ENCODE measurements around the gene SCN8A. TPM values are rescaled to one million over a fixed set of nuclear protein-coding genes. Genes with fewer than 3 reads are reported as not detected.
A peak's percentile ranks its signal among the peaks of the same experiment; 100 is the strongest.

The SCN8A gene
- total RNA-seq, 1 donor from 2014 or later = 2.0 TPM

DNA sequence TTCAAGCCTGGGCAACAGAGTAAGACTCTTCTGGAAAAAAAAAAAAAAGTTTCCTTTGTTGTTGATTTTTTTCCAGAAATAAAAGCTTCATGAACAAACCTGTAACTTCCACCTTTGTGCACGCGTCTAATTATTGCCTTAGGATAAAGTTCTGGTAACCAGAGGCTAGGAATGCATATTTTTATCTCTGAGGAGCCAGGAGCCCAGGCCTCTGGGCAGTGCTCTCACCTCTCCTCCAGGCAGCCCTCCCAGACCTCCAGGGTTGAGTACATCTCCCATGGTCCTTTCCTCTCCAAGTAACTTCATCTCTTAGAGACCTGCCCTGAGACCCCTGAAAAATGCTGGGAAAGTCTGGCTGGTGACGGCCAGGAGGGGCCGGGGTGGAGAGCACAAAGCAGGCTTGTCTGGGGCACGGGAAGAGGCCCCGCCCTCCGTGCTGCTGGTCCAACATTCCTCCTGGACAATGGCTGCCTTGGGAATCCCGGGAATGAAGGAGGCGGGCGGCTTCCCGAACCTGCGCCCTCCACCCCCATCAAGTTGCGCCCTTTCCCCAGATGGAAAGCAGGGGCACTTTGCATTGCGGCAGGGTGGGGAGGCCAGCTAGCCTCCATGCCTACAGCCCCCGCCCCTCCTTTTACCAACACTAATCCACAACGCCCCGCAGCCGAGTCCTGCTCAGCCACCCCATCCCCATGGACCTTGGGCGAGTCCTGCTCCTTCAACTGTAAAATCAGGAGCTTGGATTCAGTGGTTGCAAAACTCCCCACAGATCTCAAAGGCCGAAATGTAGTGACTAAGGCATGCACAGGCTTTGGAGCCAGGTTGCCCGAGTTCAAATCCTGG, 264.8 kb downstream of the SCN8A start:
- intact Hi-C loops (cut with DNase I) = no loop called here
- Histone ChIP-seq H3K4me3 (peak overlapping the region in 1 of 2 donors; percentile 52), H3K27ac (no peak overlapping the region), H3K36me3 (no peaks in the 10 kb centered on the region), H3K27me3 (no peaks in the 10 kb centered on the region), H3K9me3 (no peaks in the 10 kb centered on the region), H3K4me1 (no peaks in the 10 kb centered on the region)
- TF ChIP-seq, protein P1, sequence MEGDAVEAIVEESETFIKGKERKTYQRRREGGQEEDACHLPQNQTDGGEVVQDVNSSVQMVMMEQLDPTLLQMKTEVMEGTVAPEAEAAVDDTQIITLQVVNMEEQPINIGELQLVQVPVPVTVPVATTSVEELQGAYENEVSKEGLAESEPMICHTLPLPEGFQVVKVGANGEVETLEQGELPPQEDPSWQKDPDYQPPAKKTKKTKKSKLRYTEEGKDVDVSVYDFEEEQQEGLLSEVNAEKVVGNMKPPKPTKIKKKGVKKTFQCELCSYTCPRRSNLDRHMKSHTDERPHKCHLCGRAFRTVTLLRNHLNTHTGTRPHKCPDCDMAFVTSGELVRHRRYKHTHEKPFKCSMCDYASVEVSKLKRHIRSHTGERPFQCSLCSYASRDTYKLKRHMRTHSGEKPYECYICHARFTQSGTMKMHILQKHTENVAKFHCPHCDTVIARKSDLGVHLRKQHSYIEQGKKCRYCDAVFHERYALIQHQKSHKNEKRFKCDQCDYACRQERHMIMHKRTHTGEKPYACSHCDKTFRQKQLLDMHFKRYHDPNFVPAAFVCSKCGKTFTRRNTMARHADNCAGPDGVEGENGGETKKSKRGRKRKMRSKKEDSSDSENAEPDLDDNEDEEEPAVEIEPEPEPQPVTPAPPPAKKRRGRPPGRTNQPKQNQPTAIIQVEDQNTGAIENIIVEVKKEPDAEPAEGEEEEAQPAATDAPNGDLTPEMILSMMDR (IDR thresholded peaks at IDR 0.05) = no peak
- DNase-seq (ENCODE audit: low spot score in 2 of 2) = no peak

DNA sequence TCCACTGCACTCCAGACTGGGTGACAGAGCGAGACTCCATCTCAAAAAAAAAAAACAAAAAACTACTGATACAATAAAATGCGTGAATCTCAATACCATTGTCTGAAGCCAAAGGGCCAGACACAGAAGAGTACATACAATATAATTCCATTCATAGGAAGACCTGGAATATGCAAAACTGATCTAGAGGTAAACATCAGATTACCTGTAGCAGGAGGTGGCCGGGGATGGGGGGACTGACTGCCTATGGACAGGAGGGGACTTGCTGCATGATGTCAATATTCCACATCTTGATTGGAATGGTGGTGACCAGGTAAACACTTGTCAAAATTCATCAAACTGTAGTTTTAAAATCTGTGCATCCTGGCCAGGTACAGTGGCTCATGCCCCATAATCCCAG, 270.0 kb downstream of the SCN8A start:
- no peak overlapping the region for H3K4me3 ChIP-seq
- H3K36me3 ChIP-seq = no peaks in the 10 kb centered on the region
- no peaks in the 10 kb centered on the region for H3K9me3 ChIP-seq
- TF ChIP-seq, protein P1 (IDR thresholded peaks at IDR 0.05) = no peak
- no peak for DNase-seq (ENCODE audit: low spot score in 2 of 2)
- H3K27ac ChIP-seq = no peak overlapping the region
- intact Hi-C loops (cut with DNase I) = no loop called here
- no peaks in the 10 kb centered on the region for H3K27me3 ChIP-seq
- peaks cover 6% of the 10 kb centered on the region in 2 donors for H3K4me1 ChIP-seq

Other genes starting within 250 kb of the SCN8A start
- not detected for gene CELA1, start 244.6 kb upstream of the SCN8A start, total RNA-seq
- gene GALNT6, start 199.8 kb upstream of the SCN8A start, total RNA-seq = 67.2 TPM
- not detected for gene SLC4A8, start 166.4 kb upstream of the SCN8A start, total RNA-seq